Suppressor macrophage (primary cell): ENCODE results near the gene ZCCHC2.

Experiments
- DNase-seq, 4 experiments: peaks; one replicate each; pipeline ENCODE4 v3.0.0-alpha.2; 2020 to 2022

ZCCHC2 gene

GRCh38 chr18:62512532-62512931, 10.3 kb upstream of the ZCCHC2 start:
- peak in 1 of 4 experiments; percentile 15 for DNase-seq

- DNase-seq: no peak
These were observed 9.8 kb upstream of the ZCCHC2 start for GRCh38 chr18:62512996-62513395.

- no peak for DNase-seq
These were observed 8.3 kb upstream of the ZCCHC2 start for GRCh38 chr18:62514570-62514969.

GRCh38 chr18:62516242-62516641, 6.6 kb upstream of the ZCCHC2 start:
- DNase-seq: no peak

GRCh38 chr18:62518460-62519375, 4.1 kb upstream of the ZCCHC2 start:
- DNase-seq: no peak

GRCh38 chr18:62519684-62520083, 3.1 kb upstream of the ZCCHC2 start:
- DNase-seq: no peak

- no peak for DNase-seq
These were observed 1.7 kb upstream of the ZCCHC2 start for GRCh38 chr18:62521082-62521481.

- no peak for DNase-seq
These were observed 1.2 kb upstream of the ZCCHC2 start for GRCh38 chr18:62521593-62521992.

- DNase-seq: no peak
These were observed 684 bp upstream of the ZCCHC2 start for GRCh38 chr18:62522178-62522503.

GRCh38 chr18:62523255-62523588, 397 bp downstream of the ZCCHC2 start:
- DNase-seq: no peak

GRCh38 chr18:62523631-62524439, 1.0 kb downstream of the ZCCHC2 start:
- DNase-seq: peak; percentile 52 to 72 (median 62)

GRCh38 chr18:62524440-62525200, 1.8 kb downstream of the ZCCHC2 start:
- DNase-seq: peak; percentile 44 to 75 (median 66)

GRCh38 chr18:62525608-62526007, 2.8 kb downstream of the ZCCHC2 start:
- no peak for DNase-seq

- peak; percentile 94 to 97 (median 96) for DNase-seq
These were observed 3.5 kb downstream of the ZCCHC2 start for GRCh38 chr18:62526098-62527025.

GRCh38 chr18:62529597-62529996, 6.8 kb downstream of the ZCCHC2 start:
- DNase-seq: peak in 1 of 4 experiments; percentile 14

GRCh38 chr18:62531078-62531477, 8.3 kb downstream of the ZCCHC2 start:
- DNase-seq: peak in 2 of 4 experiments; percentile 7 to 21

GRCh38 chr18:62531931-62532330, 9.1 kb downstream of the ZCCHC2 start:
- no peak for DNase-seq

- no peak for DNase-seq
These were observed 13.2 kb downstream of the ZCCHC2 start for GRCh38 chr18:62536005-62536404.

- DNase-seq: peak in 1 of 4 experiments; percentile 25
These were observed 14.4 kb downstream of the ZCCHC2 start for GRCh38 chr18:62537042-62537894.

GRCh38 chr18:62537946-62538345, 15.1 kb downstream of the ZCCHC2 start:
- DNase-seq: no peak

- DNase-seq: no peak
These were observed 16.1 kb downstream of the ZCCHC2 start for GRCh38 chr18:62538881-62539280.
